Germinal center (tissue), 1 donor: Measurements from ENCODE around the gene RNMT.
"Not testable (repeated sequence)": the region's sequence is repeated elsewhere in the genome, so short reads cannot be mapped to it uniquely, and the experiment has no call there.

ENCODE experiments used
- DNase-seq: peaks from one replicate; pipeline ENCODE4 v3.0.0; 2012; ENCODE audit warnings: mixed read lengths, low spot score

Gene RNMT

DNA sequence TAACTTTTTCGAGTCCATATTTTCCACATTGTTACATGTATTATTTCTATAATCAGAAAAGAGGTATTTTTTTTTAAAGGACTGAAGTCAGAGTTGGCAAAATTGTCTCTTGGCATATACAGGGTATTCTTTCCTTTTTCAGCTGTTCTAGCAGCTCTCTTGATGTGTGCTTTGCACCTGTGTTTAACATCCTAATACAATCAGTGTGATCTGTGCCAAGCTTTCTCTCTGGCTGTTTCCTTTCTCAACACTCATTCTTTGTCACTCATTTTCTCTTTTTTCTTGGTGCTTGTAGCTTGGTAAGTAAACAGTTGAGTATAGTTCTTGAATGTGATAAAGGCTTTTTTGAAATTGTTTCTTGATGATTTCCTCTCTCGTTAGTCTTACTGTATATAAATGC is 9.2 kb downstream of the RNMT start:
- DNase-seq = no peak

GRCh38 chr18:13745696-13746095 is 19.2 kb downstream of the RNMT start:
- no peak for DNase-seq

DNA sequence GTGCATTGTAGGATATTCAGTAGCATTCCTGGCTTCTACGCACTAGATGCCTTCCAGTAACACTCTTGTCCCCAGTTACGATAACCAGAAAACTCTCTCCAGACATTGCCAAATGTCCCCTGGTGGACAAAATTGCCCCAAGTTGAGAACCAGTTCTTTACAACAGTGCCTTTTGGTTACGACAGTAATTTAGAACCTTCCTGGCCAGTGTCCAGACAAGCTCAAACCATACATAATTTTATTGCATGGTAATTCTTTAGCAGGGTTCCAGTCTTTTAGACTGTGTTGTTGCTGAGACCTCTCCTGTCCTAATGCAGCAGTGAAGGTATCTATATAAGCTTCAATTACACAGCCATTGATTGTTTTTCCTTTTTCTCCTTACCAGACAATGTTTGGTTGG is 20.2 kb downstream of the RNMT start:
- DNase-seq = no peak

DNA sequence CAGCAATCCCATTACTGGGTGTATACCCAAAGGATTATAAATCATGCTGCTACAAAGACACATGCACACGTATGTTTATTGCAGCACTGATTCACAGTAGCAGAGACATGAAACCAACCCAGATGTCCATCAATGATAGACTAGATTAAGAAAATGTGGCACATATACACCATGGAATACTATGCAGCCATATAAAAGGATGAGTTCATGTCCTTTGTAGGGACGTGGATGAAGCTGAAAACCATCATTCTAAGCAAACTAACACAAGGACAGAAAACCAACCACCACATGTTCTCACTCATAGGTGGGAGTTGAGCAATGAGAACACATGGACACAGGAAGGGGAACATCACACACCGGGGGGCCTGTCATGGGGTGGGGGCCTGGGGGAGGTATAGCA is 25.1 kb downstream of the RNMT start:
- DNase-seq = not testable (repeated sequence)

DNA sequence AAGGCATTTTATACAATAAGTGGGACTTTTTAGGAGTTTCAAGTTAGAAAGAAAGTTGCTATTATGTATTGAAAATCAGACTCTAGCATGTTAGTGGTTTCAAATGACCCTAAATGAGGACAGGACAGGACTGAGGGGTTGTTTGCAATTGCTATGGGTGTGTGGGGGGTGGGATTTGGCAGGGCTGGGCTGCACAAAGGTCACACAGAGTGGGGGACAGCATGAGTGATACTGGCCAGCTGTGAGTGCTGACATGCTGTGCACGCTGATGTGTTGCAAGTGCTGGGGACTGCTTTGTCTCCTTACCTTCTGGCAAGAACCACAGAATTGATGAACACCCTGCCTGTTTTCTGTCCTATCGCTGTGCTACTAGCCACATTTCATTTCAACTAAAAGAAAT is 29.8 kb downstream of the RNMT start:
- DNase-seq = no peak

GRCh38 chr18:13756671-13757070 is 30.2 kb downstream of the RNMT start:
- no peak for DNase-seq

GRCh38 chr18:13758622-13759021 is 32.1 kb downstream of the RNMT start:
- no peak for DNase-seq

- DNase-seq = no peak
Measured at GRCh38 chr18:13760047-13760446, 33.6 kb downstream of the RNMT start.

DNA sequence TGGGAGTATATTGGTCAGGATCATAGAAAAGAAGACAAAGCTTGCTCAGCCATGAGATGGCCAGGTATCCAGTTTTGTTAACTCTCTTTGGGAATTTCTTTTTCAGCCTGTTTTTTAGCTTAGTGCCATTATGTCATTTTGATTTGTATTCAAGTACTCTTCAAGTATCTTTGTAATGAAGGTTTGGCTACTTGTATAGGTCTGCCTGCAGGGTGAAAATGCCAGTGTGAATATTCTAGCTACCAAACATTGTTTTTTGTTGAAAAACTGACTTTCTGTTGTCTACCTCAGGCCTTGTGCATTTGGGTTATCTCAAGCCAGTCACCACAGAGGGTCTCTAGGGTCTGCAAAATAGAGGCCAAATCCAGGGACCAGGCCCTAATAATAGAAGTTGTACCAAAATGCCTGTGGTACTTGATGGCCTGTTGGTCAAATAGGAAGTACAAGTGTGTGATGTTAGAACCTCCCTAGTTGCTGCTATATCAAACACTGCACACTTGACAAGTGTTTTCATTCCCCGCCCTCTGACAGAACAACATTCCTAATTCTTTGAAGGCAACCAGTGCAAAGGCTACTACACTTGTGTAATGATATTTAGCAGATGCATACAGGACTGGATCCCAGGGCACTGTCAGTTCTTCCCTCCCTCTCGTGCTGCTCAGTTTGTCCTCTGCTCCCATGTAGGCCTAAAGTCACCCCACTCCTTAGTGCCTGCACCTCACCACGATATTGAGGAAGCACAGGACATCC is 36.4 kb downstream of the RNMT start:
- no peak for DNase-seq

DNA sequence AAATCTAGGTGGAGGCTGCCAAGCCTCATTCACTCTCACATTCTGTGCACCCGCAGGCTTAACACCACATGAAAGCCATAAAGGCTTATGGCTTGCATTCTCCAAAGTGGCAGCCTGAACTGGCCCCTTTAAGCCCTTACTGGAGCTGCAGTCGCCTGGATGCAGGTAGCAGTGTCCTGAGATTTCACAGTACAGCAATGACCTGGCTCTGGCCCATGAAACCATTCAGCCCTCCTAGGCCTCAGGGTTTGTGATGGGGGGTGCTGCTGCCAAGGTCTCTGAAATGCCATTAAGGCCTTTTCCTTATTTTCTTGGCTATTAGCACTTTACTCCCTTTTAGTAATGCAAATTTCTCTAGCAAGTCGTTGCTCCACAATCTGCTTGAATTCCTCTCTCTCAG is 48.6 kb downstream of the RNMT start:
- DNase-seq = no peak

DNA sequence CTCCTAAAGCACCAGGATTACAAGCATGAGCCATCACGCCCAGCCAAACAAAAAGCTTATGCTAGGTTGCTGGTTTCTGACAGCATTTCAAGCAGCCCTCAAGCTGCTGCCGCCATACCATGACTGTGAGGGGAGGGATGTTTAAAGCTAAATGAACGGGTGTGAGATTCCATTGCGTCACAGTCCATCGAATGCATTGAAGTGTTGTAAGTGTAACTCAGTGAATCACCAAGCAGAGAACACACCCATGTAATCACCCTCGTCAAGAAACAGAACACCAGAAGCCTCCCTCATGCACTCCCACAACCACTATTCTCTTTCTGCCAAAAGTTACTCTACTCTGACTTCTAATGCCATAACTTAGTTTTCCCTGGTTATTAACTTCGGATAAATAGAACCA is 64.7 kb downstream of the RNMT start:
- no peak for DNase-seq

GRCh38 chr18:13793819-13794218 is 67.3 kb downstream of the RNMT start:
- DNase-seq = no peak

- no peak for DNase-seq
Measured at GRCh38 chr18:13796515-13796914, 70.0 kb downstream of the RNMT start.

- no peak for DNase-seq
Measured at GRCh38 chr18:13797157-13797611, 70.7 kb downstream of the RNMT start.

GRCh38 chr18:13799396-13799795 is 72.9 kb downstream of the RNMT start:
- DNase-seq = no peak

- DNase-seq = no peak
Measured at GRCh38 chr18:13800505-13801259, 74.2 kb downstream of the RNMT start.

- DNase-seq = no peak
Measured at GRCh38 chr18:13801260-13801601, 74.8 kb downstream of the RNMT start.

- no peak for DNase-seq
Measured at GRCh38 chr18:13804305-13804704, 77.8 kb downstream of the RNMT start.

GRCh38 chr18:13808294-13809042 is 82.0 kb downstream of the RNMT start:
- DNase-seq = no peak

- DNase-seq = no peak
Measured at GRCh38 chr18:13809043-13809430, 82.6 kb downstream of the RNMT start.

DNA sequence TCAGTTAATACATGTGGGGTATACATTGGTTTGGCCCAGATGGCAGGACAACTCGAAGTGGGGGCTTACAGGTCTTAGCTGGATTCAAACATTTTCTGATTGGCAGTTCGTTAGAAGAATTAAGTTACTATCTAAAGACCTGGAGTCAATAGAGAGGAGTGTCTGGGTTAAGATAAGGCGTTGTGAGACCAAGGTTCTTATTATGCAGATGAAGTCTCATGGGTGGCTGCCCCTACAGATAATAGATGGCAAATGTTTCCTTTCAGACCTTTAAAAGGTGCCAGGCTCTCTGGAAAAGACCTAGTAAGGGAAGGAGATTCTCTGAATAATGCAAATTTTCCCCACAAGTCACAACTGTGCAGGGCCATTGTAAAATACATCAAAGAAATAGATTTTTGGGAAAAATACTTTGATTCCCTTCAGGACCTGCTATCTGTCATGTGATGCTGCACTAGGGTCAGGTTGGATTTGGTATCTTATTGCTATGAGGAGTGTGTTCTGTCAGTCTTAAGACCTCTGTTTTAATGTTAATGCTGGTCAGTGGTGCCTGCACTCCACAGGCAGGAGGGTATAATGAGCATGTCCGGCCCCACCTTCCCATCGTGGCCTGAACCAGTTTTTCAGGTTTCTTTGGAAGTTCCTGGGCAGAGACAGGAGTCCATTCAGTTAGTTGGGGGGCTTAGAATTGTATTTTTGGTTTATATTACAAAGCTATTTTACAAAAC is 83.2 kb downstream of the RNMT start:
- DNase-seq = no peak

DNA sequence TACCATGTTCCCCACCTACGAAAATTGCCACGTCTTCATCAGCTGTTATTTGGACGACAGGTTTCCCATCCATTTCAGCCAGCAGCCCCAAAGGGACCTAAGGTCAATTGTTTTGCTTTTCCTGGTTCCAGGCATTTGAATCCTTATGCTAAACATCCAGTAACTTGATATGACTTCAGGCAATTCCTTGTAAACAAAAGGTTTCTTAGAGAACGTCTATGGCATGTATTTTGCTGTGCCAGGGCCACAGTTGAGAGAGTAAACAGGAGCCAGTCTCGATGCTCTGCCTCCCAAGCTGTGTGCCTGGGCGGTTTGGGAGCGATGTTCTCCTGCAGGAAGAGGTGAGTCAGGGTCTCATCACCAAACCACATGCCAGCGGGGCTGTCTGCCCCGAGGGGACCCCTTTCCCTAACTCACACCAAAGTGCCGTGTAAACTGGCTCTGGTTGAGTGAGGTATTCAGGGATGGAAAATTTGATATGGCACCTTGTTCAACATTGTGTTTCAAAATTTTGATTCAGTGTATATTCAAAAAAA is 84.5 kb downstream of the RNMT start:
- no peak for DNase-seq
